H1 (cell line): ENCODE data around the gene STX2. TPM values are rescaled to one million over a fixed set of nuclear protein-coding genes. Genes with fewer than 3 reads are reported as not detected.
"Not testable (repeated sequence)": the region's sequence is repeated elsewhere in the genome, so short reads cannot be mapped to it uniquely, and the experiment has no call there.

ENCODE experiments used
- CTCF ChIA-PET: fragments of 300-600 bp; sonication (Branson Sonifier 250); formaldehyde crosslinking; loops from one replicate; lab custom pipeline; 2021; ENCODE audit not compliant: partially characterized antibody; lab: Charles Lee
- POLR2A ChIA-PET: fragments of 300-600 bp; sonication (Branson Sonifier 250); formaldehyde crosslinking; loops from one replicate; lab custom pipeline; 2021; ENCODE audit warnings: inconsistent platforms; ENCODE audit not compliant: partially characterized antibody; lab: Charles Lee
- DNase-seq, 2 experiments: peaks; one replicate each; pipeline versions ENCODE4 v3.0.0 to v3.0.0-alpha.2; 2010 to 2022; ENCODE audit warnings: low spot score in 2 of 2, low read depth in 1 of 2, mixed read lengths in 1 of 2
- FAIRE-seq: peaks from 2 replicates; lab custom pipeline; 2011; peaks lifted over from hg19 to GRCh38; lab: Jason Lieb, UNC
- H2AFZ ChIP-seq: 2 replicates; pipeline ENCODE4 v1.8.1; 2012; ENCODE audit warnings: low read length, inconsistent platforms
- H2AK5ac ChIP-seq: 2 replicates; pipeline ENCODE4 v1.6.1; 2013; ENCODE audit warnings: low read depth, low read length
- H2BK120ac ChIP-seq: replicated peaks from 2 replicates; pipeline ENCODE3; 2013; ENCODE audit warnings: low read depth, low read length, inconsistent platforms
- H2BK12ac ChIP-seq: 2 replicates; pipeline ENCODE4 v1.6.1; 2013; ENCODE audit warnings: low read depth, low read length
- H2BK15ac ChIP-seq: 2 replicates; pipeline ENCODE4 v1.6.1; 2013; ENCODE audit warnings: low read length
- H2BK20ac ChIP-seq: 2 replicates; pipeline ENCODE4 v1.6.1; 2013; ENCODE audit warnings: low read length
- H2BK5ac ChIP-seq: 2 replicates; pipeline ENCODE4 v1.6.1; 2013; ENCODE audit warnings: low read depth, low read length
- H3K14ac ChIP-seq: 2 replicates; pipeline ENCODE4 v1.6.1; 2013; ENCODE audit warnings: inconsistent platforms; ENCODE audit not compliant: insufficient read length
- H3K18ac ChIP-seq: 2 replicates; pipeline ENCODE4 v1.6.1; 2013; ENCODE audit warnings: low read length; ENCODE audit errors: extremely low read depth
- H3K23ac ChIP-seq: 2 replicates; pipeline ENCODE4 v1.6.1; 2013; ENCODE audit warnings: inconsistent platforms; ENCODE audit not compliant: insufficient read length
- H3K23me2 ChIP-seq: 2 replicates; pipeline ENCODE4 v1.6.1; 2013; ENCODE audit warnings: low read depth, low read length
- H3K27ac ChIP-seq: 2 replicates; pipeline ENCODE4 v1.6.1; 2011; ENCODE audit warnings: low read depth, low read length, inconsistent platforms
- H3K27me3 ChIP-seq, 4 experiments: replicated peaks in 1 of 4; 1 replicate in 1 of 4; 2 replicates in 3 of 4; pipeline versions ENCODE4 v1.6.1 to v1.8.1; 2011 to 2013; ENCODE audit warnings: low read length in 3 of 4, mild to moderate bottlenecking in 3 of 4, inconsistent platforms in 2 of 4, mixed read lengths in 2 of 4, moderate library complexity in 1 of 4; ENCODE audit not compliant: control insufficient read depth in 3 of 4, insufficient read depth in 3 of 4; ENCODE audit errors: extremely low read depth in 1 of 4
- H3K36me3 ChIP-seq, 4 experiments: 2 replicates each; pipeline versions ENCODE4 v1.6.1 to v1.8.1; 2011 to 2013; ENCODE audit warnings: mild to moderate bottlenecking in 4 of 4, low read length in 3 of 4, moderate library complexity in 2 of 4, control low read depth in 1 of 4, inconsistent platforms in 1 of 4; ENCODE audit not compliant: insufficient read depth in 4 of 4, control insufficient read depth in 2 of 4
- H3K4ac ChIP-seq: replicated peaks from 2 replicates; pipeline ENCODE3; 2013; ENCODE audit warnings: low read length, low read depth, mixed read lengths, inconsistent platforms; ENCODE audit not compliant: insufficient read length
- H3K4me1 ChIP-seq, 4 experiments: replicated peaks in 1 of 4; 1 replicate in 1 of 4; 2 replicates in 3 of 4; pipeline versions ENCODE4 v1.6.1 to v1.8.1; 2011 to 2013; ENCODE audit warnings: low read length in 3 of 4, inconsistent platforms in 2 of 4, mixed read lengths in 1 of 4; ENCODE audit not compliant: insufficient read depth in 4 of 4, control insufficient read depth in 3 of 4
- H3K4me2 ChIP-seq, 2 experiments: 2 replicates each; pipeline versions ENCODE4 v1.6.1 to v1.8.1; 2011 to 2013; ENCODE audit warnings: low read depth in 2 of 2, low read length in 2 of 2, control low read depth in 1 of 2, inconsistent platforms in 1 of 2, mild to moderate bottlenecking in 1 of 2; ENCODE audit not compliant: insufficient read depth in 1 of 2
- H3K4me3 ChIP-seq, 4 experiments: fragments of 200-600, 300-600 bp in 1 of 4; sonication (generic), shearing (Covaris generic), sonication (Bioruptor Twin) in 1 of 4; 2 replicates each; pipeline versions ENCODE4 v1.5.1 to v1.8.1; 2011 to 2016; ENCODE audit warnings: low read length in 4 of 4, low read depth in 3 of 4, control low read depth in 2 of 4, inconsistent platforms in 2 of 4, mild to moderate bottlenecking in 2 of 4, mixed read lengths in 1 of 4, moderate library complexity in 1 of 4; ENCODE audit not compliant: insufficient read depth in 2 of 4; ENCODE audit errors: extremely low read depth in 1 of 4
- H3K56ac ChIP-seq: replicated peaks from 2 replicates; pipeline ENCODE3; 2013; ENCODE audit warnings: low read depth, mild to moderate bottlenecking, mixed read lengths, low read length, inconsistent platforms; ENCODE audit not compliant: insufficient read length
- H3K79me1 ChIP-seq: 2 replicates; pipeline ENCODE4 v1.6.1; 2013; ENCODE audit warnings: low read depth, low read length, control low read depth
- H3K79me2 ChIP-seq, 2 experiments: 2 replicates each; pipeline versions ENCODE4 v1.6.1 to v1.8.1; 2012 to 2013; ENCODE audit warnings: low read length in 2 of 2, mild to moderate bottlenecking in 2 of 2, inconsistent platforms in 1 of 2; ENCODE audit not compliant: insufficient read depth in 2 of 2, control insufficient read depth in 1 of 2
- H3K9ac ChIP-seq, 4 experiments: replicated peaks in 1 of 4; 1 replicate in 1 of 4; 2 replicates in 3 of 4; pipeline versions ENCODE4 v1.6.1 to v1.8.1; 2011 to 2013; ENCODE audit warnings: low read depth in 3 of 4, low read length in 3 of 4, control low read depth in 2 of 4, mild to moderate bottlenecking in 2 of 4, moderate library complexity in 2 of 4, inconsistent platforms in 1 of 4; ENCODE audit errors: extremely low read depth in 1 of 4
- H3K9me3 ChIP-seq, 2 experiments: 2 replicates each; pipeline versions ENCODE4 v1.6.1 to v1.8.1; 2012 to 2013; ENCODE audit warnings: mild to moderate bottlenecking in 2 of 2, moderate library complexity in 2 of 2, control low read depth in 1 of 2, inconsistent platforms in 1 of 2, low read depth in 1 of 2, low read length in 1 of 2, mixed read lengths in 1 of 2; ENCODE audit not compliant: insufficient read depth in 2 of 2
- H4K20me1 ChIP-seq, 2 experiments: replicated peaks in 1 of 2; 2 replicates each; pipeline versions ENCODE3 to v1.8.1; 2011 to 2013; ENCODE audit warnings: inconsistent platforms in 2 of 2, low read length in 2 of 2, mild to moderate bottlenecking in 1 of 2; ENCODE audit not compliant: insufficient read depth in 2 of 2, control insufficient read depth in 1 of 2
- H4K5ac ChIP-seq: 2 replicates; pipeline ENCODE4 v1.6.1; 2013; ENCODE audit warnings: low read length, low read depth, mixed read lengths, inconsistent platforms; ENCODE audit not compliant: insufficient read length
- H4K8ac ChIP-seq: 2 replicates; pipeline ENCODE4 v1.8.0; 2013; ENCODE audit warnings: mild to moderate bottlenecking, moderate library complexity, low read length, inconsistent platforms; ENCODE audit not compliant: insufficient read depth; ENCODE audit errors: extremely low read depth
- H4K91ac ChIP-seq: replicated peaks from 2 replicates; pipeline ENCODE3; 2013; ENCODE audit warnings: low read length, mixed read lengths, inconsistent platforms; ENCODE audit not compliant: insufficient read length
- WGBS, 2 experiments: shearing (Covaris generic) in 1 of 2; methylation state at CpG; one replicate each; pipeline versions ENCODE4 v1.1.6 to v1.1.7; 2013 to 2015; ENCODE audit warnings: low lambda C conversion rate in 2 of 2, mixed read lengths in 2 of 2, inconsistent platforms in 1 of 2, low coverage in 1 of 2, missing lambda C conversion rate in 1 of 2; ENCODE audit not compliant: insufficient replicate concordance in 2 of 2, insufficient coverage in 1 of 2, insufficient read length in 1 of 2; ENCODE audit errors: extremely low coverage in 1 of 2, missing lambda C conversion rate in 1 of 2; 5-methylcytosine and 5-hydroxymethylcytosine counted together
- polyA plus RNA-seq, 7 experiments: library from polyadenylated mRNA; depleted of rRNA in 3 of 7; stranded (reverse) in 5 of 7; unstranded in 2 of 7; fragments of >200 nt in 5 of 7; fragments of 200-250 nt in 2 of 7; gene quantifications; 1 replicate in 5 of 7; 2 replicates in 1 of 7; 4 replicates in 1 of 7; pipeline versions ENCODE4 v1.2.1 to v1.2.3, GENCODE V29; 2011 to 2013; ENCODE audit warnings: missing spikeins in 2 of 7, mixed read lengths in 2 of 7
- total RNA-seq: library from RNA; stranded (reverse); fragmentation: NEBNext Ultra II Directional; extraction: Animal tissue kit (Norgen Biotek cat#: 25700); gene quantifications from 2 replicates; pipeline ENCODE4 v1.2.1, GENCODE V29; 2021

STX2 gene
- total and polyA plus RNA-seq, 2 of the 8 experiments (the other 6 are each of a cell fraction or from before 2014, with no cell fraction given), result 20.0 to 26.3 TPM

DNA sequence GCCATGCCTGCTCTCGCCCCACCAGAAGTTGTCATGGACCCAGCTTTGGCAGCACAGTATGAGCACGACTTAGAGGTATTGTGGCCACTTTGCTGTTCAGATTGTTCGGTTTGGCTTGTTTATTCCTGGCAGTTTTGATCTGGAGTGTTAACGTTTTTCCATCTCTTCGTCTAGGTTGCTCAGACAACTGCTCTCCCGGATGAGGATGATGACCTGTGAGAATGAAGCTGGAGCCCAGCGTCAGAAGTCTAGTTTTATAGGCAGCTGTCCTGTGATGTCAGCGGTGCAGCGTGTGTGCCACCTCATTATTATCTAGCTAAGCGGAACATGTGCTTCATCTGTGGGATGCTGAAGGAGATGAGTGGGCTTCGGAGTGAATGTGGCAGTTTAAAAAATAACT is 36.7 kb upstream of the STX2 start:
- H4K5ac ChIP-seq, H3K18ac ChIP-seq, H3K9me3 ChIP-seq, DNase-seq, H4K20me1 ChIP-seq, H4K91ac ChIP-seq, H2BK5ac ChIP-seq, H3K9ac ChIP-seq, H3K4ac ChIP-seq, FAIRE-seq, H2BK120ac ChIP-seq, H3K14ac ChIP-seq, H3K79me1 ChIP-seq, H2BK12ac ChIP-seq, H3K27ac ChIP-seq, H3K4me1 ChIP-seq, H4K8ac ChIP-seq, H2AFZ ChIP-seq, H3K27me3 ChIP-seq, H2AK5ac ChIP-seq, H3K23me2 ChIP-seq, H3K56ac ChIP-seq, H3K4me2 ChIP-seq, H2BK15ac ChIP-seq, H3K23ac ChIP-seq, H3K4me3 ChIP-seq, CTCF ChIA-PET, H2BK20ac ChIP-seq: not testable (repeated sequence)
- WGBS, 2 experiments, result 85% methylated on average over 11 of the region's 11 CpGs; no CpG with 5 or more reads in 1 of the 2 experiments
- H3K36me3 ChIP-seq, result peaks cover 27 to 53% (median 42%) of the 10 kb centered on the region in 4 experiments
- POLR2A ChIA-PET, result interaction anchor here (0.6 to 8.9 kb wide), 21 partner anchors 10 to 88 kb away, joined by 3 to 86 read pairs (median 5); partner anchors contain the start of genes ADGRD1 and STX2
- H3K79me2 ChIP-seq, result peaks cover 6 to 30% of the 10 kb centered on the region in 2 experiments
